ENCODE results near the gene ST3GAL4. TPM values are rescaled to one million over a fixed set of nuclear protein-coding genes. Genes with fewer than 3 reads are reported as not detected.

Gene ST3GAL4
- total RNA-seq, 1 experiment from 2014 or later: 11.2 TPM

GRCh38 chr11:126344141-126345080, 11.1 kb upstream of the ST3GAL4 start:
- H3K4me3 Mint-ChIP-seq (ENCODE audit: unreplicated experiment): no peak overlapping the region
- no peaks in the 10 kb centered on the region for H3K9me3 Mint-ChIP-seq (ENCODE audit: unreplicated experiment)
- H3K4me3 ChIP-seq (ENCODE audit: low read depth, low read length): no peak overlapping the region
- peaks cover 16% of the 10 kb centered on the region for H3K36me3 Mint-ChIP-seq (ENCODE audit: insufficient read depth, unreplicated experiment)
- intact Hi-C loops (cut with micrococcal nuclease; ENCODE audit: unreplicated experiment): no loop called here
- BruUV-seq (replicated peaks): no TSS peak
- ChIA-PET POLR2A (no interaction called here), CTCF (no interaction called here)
- H3K4me1 ChIP-seq: no peaks in the 10 kb centered on the region
- no peak for TF ChIP-seq CTCF (IDR thresholded peaks at IDR 0.05; ENCODE audit: insufficient read depth in 1 of 2, low read depth in 1 of 2, low read length in 1 of 2, severe bottlenecking in 1 of 2, unreplicated experiment in 1 of 2)
- 0 out of 2 replicates have a peak, but pooled peaks cover 2% of the 10 kb centered on the region for H3K36me3 ChIP-seq (ENCODE audit: control insufficient read depth, insufficient read depth, low read length)
- H3K27ac Mint-ChIP-seq (ENCODE audit: unreplicated experiment): no peak overlapping the region
- H3K9me3 ChIP-seq: no peaks in the 10 kb centered on the region
- no peaks in the 10 kb centered on the region for H3K27me3 Mint-ChIP-seq (ENCODE audit: insufficient read depth, unreplicated experiment)
- no peak for DNase-seq
- no peaks in the 10 kb centered on the region for H3K4me1 Mint-ChIP-seq (ENCODE audit: low read depth, unreplicated experiment)
- no peaks in the 10 kb centered on the region for H3K27me3 ChIP-seq (replicated peaks; ENCODE audit: control insufficient read depth, insufficient read depth, low read length)

GRCh38 chr11:126345283-126345682, 10.2 kb upstream of the ST3GAL4 start:
- no peak overlapping the region for H3K4me3 Mint-ChIP-seq (ENCODE audit: unreplicated experiment)
- ChIA-PET POLR2A (no interaction called here), CTCF (no interaction called here)
- intact Hi-C loops (cut with micrococcal nuclease; ENCODE audit: unreplicated experiment): no loop called here
- no peaks in the 10 kb centered on the region for H3K27me3 Mint-ChIP-seq (ENCODE audit: insufficient read depth, unreplicated experiment)
- no peak overlapping the region for H3K4me3 ChIP-seq (ENCODE audit: low read depth, low read length)
- BruUV-seq (replicated peaks): no TSS peak
- no peak for TF ChIP-seq CTCF (IDR thresholded peaks at IDR 0.05; ENCODE audit: insufficient read depth in 1 of 2, low read depth in 1 of 2, low read length in 1 of 2, severe bottlenecking in 1 of 2, unreplicated experiment in 1 of 2)
- no peaks in the 10 kb centered on the region for H3K4me1 Mint-ChIP-seq (ENCODE audit: low read depth, unreplicated experiment)
- H3K27ac Mint-ChIP-seq (ENCODE audit: unreplicated experiment): no peak overlapping the region
- H3K36me3 Mint-ChIP-seq (ENCODE audit: insufficient read depth, unreplicated experiment): peaks cover 16% of the 10 kb centered on the region
- no peak for DNase-seq
- 0 out of 2 replicates have a peak, but pooled peaks cover 2% of the 10 kb centered on the region for H3K36me3 ChIP-seq (ENCODE audit: control insufficient read depth, insufficient read depth, low read length)
- H3K9me3 Mint-ChIP-seq (ENCODE audit: unreplicated experiment): no peaks in the 10 kb centered on the region
- H3K4me1 ChIP-seq: no peaks in the 10 kb centered on the region
- no peaks in the 10 kb centered on the region for H3K27me3 ChIP-seq (replicated peaks; ENCODE audit: control insufficient read depth, insufficient read depth, low read length)
- H3K9me3 ChIP-seq: no peaks in the 10 kb centered on the region

- no peaks in the 10 kb centered on the region for H3K9me3 Mint-ChIP-seq (ENCODE audit: unreplicated experiment)
- H3K4me3 Mint-ChIP-seq (ENCODE audit: unreplicated experiment): no peak overlapping the region
- H3K9me3 ChIP-seq: no peaks in the 10 kb centered on the region
- POLR2A ChIA-PET: no interaction called here
- no peaks in the 10 kb centered on the region for H3K27me3 ChIP-seq (replicated peaks; ENCODE audit: control insufficient read depth, insufficient read depth, low read length)
- no peaks in the 10 kb centered on the region for H3K4me1 Mint-ChIP-seq (ENCODE audit: low read depth, unreplicated experiment)
- TF ChIP-seq CTCF (IDR thresholded peaks at IDR 0.05; ENCODE audit: insufficient read depth in 1 of 2, low read depth in 1 of 2, low read length in 1 of 2, severe bottlenecking in 1 of 2, unreplicated experiment in 1 of 2): no peak
- no peak overlapping the region for H3K4me3 ChIP-seq (ENCODE audit: low read depth, low read length)
- H3K4me1 ChIP-seq: no peaks in the 10 kb centered on the region
- CTCF ChIA-PET: no interaction called here
- no peak overlapping the region for H3K27ac Mint-ChIP-seq (ENCODE audit: unreplicated experiment)
- BruUV-seq (replicated peaks): no TSS peak
- H3K36me3 ChIP-seq (ENCODE audit: control insufficient read depth, insufficient read depth, low read length): 0 out of 2 replicates have a peak, but pooled peaks cover 2% of the 10 kb centered on the region
- DNase-seq: no peak
- H3K36me3 Mint-ChIP-seq (ENCODE audit: insufficient read depth, unreplicated experiment): peaks cover 16% of the 10 kb centered on the region
- H3K27me3 Mint-ChIP-seq (ENCODE audit: insufficient read depth, unreplicated experiment): no peaks in the 10 kb centered on the region
- intact Hi-C loops (cut with micrococcal nuclease; ENCODE audit: unreplicated experiment): no loop called here
Measured at GRCh38 chr11:126345759-126346585, 9.5 kb upstream of the ST3GAL4 start.
